HepG2 (cell line): ENCODE results near the gene TMEM229B. TPM values are rescaled to one million over a fixed set of nuclear protein-coding genes. Genes with fewer than 3 reads are reported as not detected.

Experiments
- ATAC-seq: fragments of 200-7000 bp; cut with Tn5 transposase; 3 replicates; pipeline ENCODE4 v1.9.1; 2020; ENCODE audit warnings: mild to moderate bottlenecking, moderate library complexity
- BruUV-seq: library from RNA; stranded (reverse); fragments of 400-500 nt; replicated peaks from 2 replicates; lab custom pipeline; 2021; lab: Mats Ljungman, UMichigan
- CTCF ChIA-PET: fragments of 300-600 bp; formaldehyde crosslinking; extraction: SDS; loops from one replicate; lab custom pipeline; 2021; ENCODE audit warnings: low total read pairs, inconsistent platforms, low intra/inter-chr PET ratio; lab: Yijun Ruan, JAX
- POLR2A ChIA-PET: fragments of 350-600 bp; sonication (Branson Sonifier 250); formaldehyde crosslinking; loops from one replicate; lab custom pipeline; 2020; ENCODE audit warnings: antibody characterized with exemption, inconsistent platforms; lab: Yijun Ruan, JAX
- DNase-seq: peaks from one replicate; pipeline ENCODE4 v3.0.0-alpha.2; 2015; ENCODE audit warnings: low spot score
- FAIRE-seq: peaks from 3 replicates; lab custom pipeline; 2011; peaks lifted over from hg19 to GRCh38; lab: Jason Lieb, UNC
- H2AFZ ChIP-seq: one replicate; pipeline ENCODE4 v1.6.1; 2011; ENCODE audit warnings: low read length, inconsistent platforms
- H3K27ac ChIP-seq: fragments of 300-600 bp; 3 replicates; pipeline ENCODE4 v1.8.0; 2011; ENCODE audit warnings: mixed run types, mild to moderate bottlenecking, mixed read lengths, low read length, inconsistent platforms; ENCODE audit not compliant: insufficient read depth; ENCODE audit errors: extremely low read length
- H3K27me3 ChIP-seq, 2 experiments: fragments of 200-600 bp in 1 of 2; 2 replicates in 1 of 2; 3 replicates in 1 of 2; pipeline versions ENCODE4 v1.6.0 to v1.8.0; 2011; ENCODE audit warnings: low read length in 2 of 2, mild to moderate bottlenecking in 2 of 2, moderate library complexity in 2 of 2, inconsistent platforms in 1 of 2; ENCODE audit not compliant: insufficient read depth in 2 of 2, control insufficient read depth in 1 of 2
- H3K36me3 ChIP-seq, 2 experiments: fragments of 200-600 bp in 1 of 2; replicated peaks in 1 of 2; 2 replicates in 1 of 2; 3 replicates in 1 of 2; pipeline versions ENCODE4 v1.5.1 to v1.8.0; 2011; ENCODE audit warnings: low read length in 2 of 2, inconsistent platforms in 1 of 2; ENCODE audit not compliant: insufficient read depth in 2 of 2, control insufficient read depth in 1 of 2
- H3K4me1 ChIP-seq: 2 replicates; pipeline ENCODE4 v1.5.1; 2012; ENCODE audit warnings: low read length, inconsistent platforms; ENCODE audit not compliant: insufficient read depth
- H3K4me2 ChIP-seq: 2 replicates; pipeline ENCODE4 v1.6.0; 2011; ENCODE audit warnings: low read depth, low read length, inconsistent platforms
- H3K4me3 ChIP-seq, 3 experiments: fragments of 200-600 bp in 1 of 3; sonication (generic), shearing (Covaris generic) in 1 of 3; replicated peaks in 1 of 3; 2 replicates each; pipeline ENCODE4 v1.5.1; 2011 to 2016; ENCODE audit warnings: low read length in 3 of 3, inconsistent platforms in 2 of 3, low read depth in 2 of 3, mild to moderate bottlenecking in 2 of 3, control low read depth in 1 of 3, mixed read lengths in 1 of 3; ENCODE audit not compliant: insufficient read depth in 1 of 3
- H3K79me2 ChIP-seq: one replicate; pipeline ENCODE4 v1.6.1; 2011; ENCODE audit warnings: low read length, inconsistent platforms; ENCODE audit not compliant: insufficient read depth
- H3K9ac ChIP-seq: 2 replicates; pipeline ENCODE4 v1.6.0; 2011; ENCODE audit warnings: mild to moderate bottlenecking, low read depth, low read length, inconsistent platforms; ENCODE audit not compliant: insufficient read depth
- H3K9me3 ChIP-seq: 2 replicates; pipeline ENCODE4 v1.5.1; 2012; ENCODE audit warnings: mild to moderate bottlenecking, low read length
- H4K20me1 ChIP-seq: 2 replicates; pipeline ENCODE4 v1.6.0; 2011; ENCODE audit warnings: inconsistent platforms, mild to moderate bottlenecking, low read length, moderate library complexity; ENCODE audit not compliant: insufficient read depth
- BRCA1 ChIP-seq: sonication (generic); formaldehyde crosslinking; IDR thresholded peaks from 2 replicates; pipeline ENCODE4 v1.4.0; 2020; ENCODE audit warnings: missing genetic modification reagents
- GABPA ChIP-seq, 2 experiments: IDR thresholded peaks; 2 replicates each; pipeline ENCODE4 v1.6.1; 2011 to 2016; ENCODE audit warnings: low read depth in 2 of 2, low read length in 1 of 2, missing biosample characterization in 1 of 2, missing genetic modification characterization in 1 of 2
- HNRNPL ChIP-seq: fragments of 200-400 bp; formaldehyde crosslinking; IDR thresholded peaks from 2 replicates; pipeline ENCODE4 v1.6.1; 2017; ENCODE audit warnings: mild to moderate bottlenecking, low read depth, low read length
- RAD21 ChIP-seq: fragments of 450-650 bp; formaldehyde crosslinking; IDR thresholded peaks from 2 replicates; pipeline ENCODE4 v1.5.0; 2020; ENCODE audit warnings: mild to moderate bottlenecking
- SAP130 ChIP-seq: IDR thresholded peaks from 2 replicates; pipeline ENCODE4 v1.6.1; 2016; ENCODE audit warnings: low read depth
- SMAD9 ChIP-seq: sonication (generic); formaldehyde crosslinking; IDR thresholded peaks from 2 replicates; pipeline ENCODE4 v1.5.1; 2020; ENCODE audit warnings: mild to moderate bottlenecking, missing genetic modification reagents
- TEAD3 ChIP-seq: optimal IDR thresholded peaks from 2 replicates; pipeline ENCODE3; 2016; ENCODE audit warnings: borderline replicate concordance
- ZNF10 ChIP-seq: sonication (generic); formaldehyde crosslinking; IDR thresholded peaks from 2 replicates; pipeline ENCODE4 v1.4.0; 2020; ENCODE audit warnings: mild to moderate bottlenecking, low read depth, missing genetic modification reagents, borderline replicate concordance
- WGBS: methylation state at CpG from one replicate; pipeline ENCODE4 v1.1.6; 2017; ENCODE audit warnings: low lambda C conversion rate; 5-methylcytosine and 5-hydroxymethylcytosine counted together
- in situ Hi-C: cut with HindIII; loops from 2 replicates; pipeline ENCODE4 v1.10.0; 2017; ENCODE audit warnings: low pct_unique_long_range_greater_than_20kb; ENCODE audit not compliant: extremely low pct_ligation_motif_present
- intact Hi-C: fragments of 100-400 bp; cut with micrococcal nuclease; formaldehyde crosslinking; loops from one replicate; pipeline ENCODE4 v1.10.0; 2022; ENCODE audit not compliant: unreplicated experiment
- polyA plus RNA-seq, 8 experiments: library from polyadenylated mRNA; depleted of rRNA in 3 of 8; stranded (reverse) in 7 of 8; unstranded in 1 of 8; fragments of >200 nt; fragmentation: Illumina TruSeq in 4 of 8; extraction: Trizol in 4 of 8; gene quantifications; 2 replicates each; pipeline versions ENCODE4 v1.2.1 to v1.2.3, GENCODE V29; 2011 to 2016; ENCODE audit warnings: low read depth in 4 of 8, missing spikeins in 1 of 8, mixed read lengths in 1 of 8; ENCODE audit not compliant: insufficient read depth in 1 of 8
- total RNA-seq, 5 experiments: library from RNA; depleted of rRNA; stranded (reverse); fragments of >200 nt; fragmentation: Illumina TruSeq; extraction: Trizol; gene quantifications; 2 replicates each; pipeline ENCODE4 v1.2.3, GENCODE V29; 2016; ENCODE audit warnings: low read depth in 1 of 5
- TF ChIP-seq, protein P1 (sequence below): sonication (generic); formaldehyde crosslinking; IDR thresholded peaks from 2 replicates; pipeline ENCODE4 v1.5.1; 2020; ENCODE audit warnings: mild to moderate bottlenecking, missing genetic modification reagents, moderate library complexity
- TF ChIP-seq, protein P2 (sequence below): sonication (generic); formaldehyde crosslinking; IDR thresholded peaks from 2 replicates; pipeline ENCODE4 v1.4.0; 2020; ENCODE audit warnings: missing genetic modification reagents
- TF ChIP-seq, protein P3 (sequence below): sonication (generic); formaldehyde crosslinking; IDR thresholded peaks from 2 replicates; pipeline ENCODE4 v1.4.0; 2020; ENCODE audit warnings: missing genetic modification reagents, mild to moderate bottlenecking, borderline replicate concordance
- TF ChIP-seq, protein P4 (sequence below): sonication (generic); formaldehyde crosslinking; conservative IDR thresholded peaks from 2 replicates; pipeline ENCODE4 v1.4.0; 2020; ENCODE audit warnings: missing genetic modification reagents
- TF ChIP-seq, protein P5 (sequence below): sonication (generic); formaldehyde crosslinking; IDR thresholded peaks from 2 replicates; pipeline ENCODE4 v1.4.0; 2020; ENCODE audit warnings: missing genetic modification reagents

The TMEM229B gene
- total and polyA plus RNA-seq, 2 of the 13 experiments (the other 11 are each of a cell fraction or from before 2014, with no cell fraction given) = 0.69 to 1.1 TPM

DNA sequence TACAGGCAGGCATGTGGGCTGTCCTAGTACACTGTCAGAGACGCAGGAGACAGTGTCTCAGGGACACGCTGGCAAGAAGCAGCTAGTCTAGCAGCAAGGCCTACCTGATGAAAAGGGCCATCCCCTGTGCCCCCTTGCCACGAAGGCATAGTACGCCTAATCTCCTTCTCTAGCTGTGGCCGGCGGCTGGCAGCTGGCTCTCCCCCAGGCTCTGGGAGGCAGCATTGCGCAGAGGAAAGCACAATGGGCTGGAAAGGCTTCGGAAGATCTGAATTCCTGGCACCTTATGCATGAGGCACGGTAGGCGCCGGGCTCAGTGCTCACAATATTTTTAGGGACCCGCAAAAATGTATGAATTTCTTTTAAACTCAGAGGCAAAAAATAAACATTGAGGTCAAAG, 28.6 kb upstream of the TMEM229B start:
- CTCF ChIA-PET = interaction anchor here (0.6 to 1.2 kb wide), 2 partner anchors 53 to 54 kb away, joined by 3 to 5 read pairs; no protein-coding TSS in a partner anchor
- Histone ChIP-seq H3K9me3 (no peaks in the 10 kb centered on the region), H3K9ac (no peak overlapping the region)
- TF ChIP-seq BRCA1 (CRISPR knock-in tag) = no peak
- TF ChIP-seq, protein P1, sequence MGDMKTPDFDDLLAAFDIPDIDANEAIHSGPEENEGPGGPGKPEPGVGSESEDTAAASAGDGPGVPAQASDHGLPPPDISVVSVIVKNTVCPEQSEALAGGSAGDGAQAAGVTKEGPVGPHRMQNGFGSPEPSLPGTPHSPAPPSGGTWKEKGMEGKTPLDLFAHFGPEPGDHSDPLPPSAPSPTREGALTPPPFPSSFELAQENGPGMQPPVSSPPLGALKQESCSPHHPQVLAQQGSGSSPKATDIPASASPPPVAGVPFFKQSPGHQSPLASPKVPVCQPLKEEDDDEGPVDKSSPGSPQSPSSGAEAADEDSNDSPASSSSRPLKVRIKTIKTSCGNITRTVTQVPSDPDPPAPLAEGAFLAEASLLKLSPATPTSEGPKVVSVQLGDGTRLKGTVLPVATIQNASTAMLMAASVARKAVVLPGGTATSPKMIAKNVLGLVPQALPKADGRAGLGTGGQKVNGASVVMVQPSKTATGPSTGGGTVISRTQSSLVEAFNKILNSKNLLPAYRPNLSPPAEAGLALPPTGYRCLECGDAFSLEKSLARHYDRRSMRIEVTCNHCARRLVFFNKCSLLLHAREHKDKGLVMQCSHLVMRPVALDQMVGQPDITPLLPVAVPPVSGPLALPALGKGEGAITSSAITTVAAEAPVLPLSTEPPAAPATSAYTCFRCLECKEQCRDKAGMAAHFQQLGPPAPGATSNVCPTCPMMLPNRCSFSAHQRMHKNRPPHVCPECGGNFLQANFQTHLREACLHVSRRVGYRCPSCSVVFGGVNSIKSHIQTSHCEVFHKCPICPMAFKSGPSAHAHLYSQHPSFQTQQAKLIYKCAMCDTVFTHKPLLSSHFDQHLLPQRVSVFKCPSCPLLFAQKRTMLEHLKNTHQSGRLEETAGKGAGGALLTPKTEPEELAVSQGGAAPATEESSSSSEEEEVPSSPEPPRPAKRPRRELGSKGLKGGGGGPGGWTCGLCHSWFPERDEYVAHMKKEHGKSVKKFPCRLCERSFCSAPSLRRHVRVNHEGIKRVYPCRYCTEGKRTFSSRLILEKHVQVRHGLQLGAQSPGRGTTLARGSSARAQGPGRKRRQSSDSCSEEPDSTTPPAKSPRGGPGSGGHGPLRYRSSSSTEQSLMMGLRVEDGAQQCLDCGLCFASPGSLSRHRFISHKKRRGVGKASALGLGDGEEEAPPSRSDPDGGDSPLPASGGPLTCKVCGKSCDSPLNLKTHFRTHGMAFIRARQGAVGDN (CRISPR knock-in tag) = peak; percentile 19; the same call in 1 of the 2 replicates
- no peak for TF ChIP-seq ZNF10 (CRISPR knock-in tag)
- TF ChIP-seq, protein P2, sequence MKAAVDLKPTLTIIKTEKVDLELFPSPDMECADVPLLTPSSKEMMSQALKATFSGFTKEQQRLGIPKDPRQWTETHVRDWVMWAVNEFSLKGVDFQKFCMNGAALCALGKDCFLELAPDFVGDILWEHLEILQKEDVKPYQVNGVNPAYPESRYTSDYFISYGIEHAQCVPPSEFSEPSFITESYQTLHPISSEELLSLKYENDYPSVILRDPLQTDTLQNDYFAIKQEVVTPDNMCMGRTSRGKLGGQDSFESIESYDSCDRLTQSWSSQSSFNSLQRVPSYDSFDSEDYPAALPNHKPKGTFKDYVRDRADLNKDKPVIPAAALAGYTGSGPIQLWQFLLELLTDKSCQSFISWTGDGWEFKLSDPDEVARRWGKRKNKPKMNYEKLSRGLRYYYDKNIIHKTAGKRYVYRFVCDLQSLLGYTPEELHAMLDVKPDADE (CRISPR knock-in tag) = no peak
- peak; percentile 11; the same call in 1 of the 2 replicates for TF ChIP-seq SAP130 (CRISPR knock-in tag)
- TF ChIP-seq GABPA (IDR thresholded peaks at IDR 0.05; ENCODE audit: low read depth, low read length) = no peak
- TF ChIP-seq GABPA (CRISPR knock-in tag; IDR thresholded peaks at IDR 0.05; ENCODE audit: low read depth) = no peak
- TF ChIP-seq, protein P3, sequence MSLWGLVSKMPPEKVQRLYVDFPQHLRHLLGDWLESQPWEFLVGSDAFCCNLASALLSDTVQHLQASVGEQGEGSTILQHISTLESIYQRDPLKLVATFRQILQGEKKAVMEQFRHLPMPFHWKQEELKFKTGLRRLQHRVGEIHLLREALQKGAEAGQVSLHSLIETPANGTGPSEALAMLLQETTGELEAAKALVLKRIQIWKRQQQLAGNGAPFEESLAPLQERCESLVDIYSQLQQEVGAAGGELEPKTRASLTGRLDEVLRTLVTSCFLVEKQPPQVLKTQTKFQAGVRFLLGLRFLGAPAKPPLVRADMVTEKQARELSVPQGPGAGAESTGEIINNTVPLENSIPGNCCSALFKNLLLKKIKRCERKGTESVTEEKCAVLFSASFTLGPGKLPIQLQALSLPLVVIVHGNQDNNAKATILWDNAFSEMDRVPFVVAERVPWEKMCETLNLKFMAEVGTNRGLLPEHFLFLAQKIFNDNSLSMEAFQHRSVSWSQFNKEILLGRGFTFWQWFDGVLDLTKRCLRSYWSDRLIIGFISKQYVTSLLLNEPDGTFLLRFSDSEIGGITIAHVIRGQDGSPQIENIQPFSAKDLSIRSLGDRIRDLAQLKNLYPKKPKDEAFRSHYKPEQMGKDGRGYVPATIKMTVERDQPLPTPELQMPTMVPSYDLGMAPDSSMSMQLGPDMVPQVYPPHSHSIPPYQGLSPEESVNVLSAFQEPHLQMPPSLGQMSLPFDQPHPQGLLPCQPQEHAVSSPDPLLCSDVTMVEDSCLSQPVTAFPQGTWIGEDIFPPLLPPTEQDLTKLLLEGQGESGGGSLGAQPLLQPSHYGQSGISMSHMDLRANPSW (CRISPR knock-in tag) = no peak
- TF ChIP-seq, protein P4, sequence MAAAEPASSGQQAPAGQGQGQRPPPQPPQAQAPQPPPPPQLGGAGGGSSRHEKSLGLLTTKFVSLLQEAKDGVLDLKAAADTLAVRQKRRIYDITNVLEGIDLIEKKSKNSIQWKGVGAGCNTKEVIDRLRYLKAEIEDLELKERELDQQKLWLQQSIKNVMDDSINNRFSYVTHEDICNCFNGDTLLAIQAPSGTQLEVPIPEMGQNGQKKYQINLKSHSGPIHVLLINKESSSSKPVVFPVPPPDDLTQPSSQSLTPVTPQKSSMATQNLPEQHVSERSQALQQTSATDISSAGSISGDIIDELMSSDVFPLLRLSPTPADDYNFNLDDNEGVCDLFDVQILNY = no peak
- TF ChIP-seq RAD21 = 0 out of 2 replicates have a peak, but pooled peaks have one; percentile 13
- no peak for TF ChIP-seq HNRNPL
- TF ChIP-seq SMAD9 = no peak
- TF ChIP-seq, protein P5, sequence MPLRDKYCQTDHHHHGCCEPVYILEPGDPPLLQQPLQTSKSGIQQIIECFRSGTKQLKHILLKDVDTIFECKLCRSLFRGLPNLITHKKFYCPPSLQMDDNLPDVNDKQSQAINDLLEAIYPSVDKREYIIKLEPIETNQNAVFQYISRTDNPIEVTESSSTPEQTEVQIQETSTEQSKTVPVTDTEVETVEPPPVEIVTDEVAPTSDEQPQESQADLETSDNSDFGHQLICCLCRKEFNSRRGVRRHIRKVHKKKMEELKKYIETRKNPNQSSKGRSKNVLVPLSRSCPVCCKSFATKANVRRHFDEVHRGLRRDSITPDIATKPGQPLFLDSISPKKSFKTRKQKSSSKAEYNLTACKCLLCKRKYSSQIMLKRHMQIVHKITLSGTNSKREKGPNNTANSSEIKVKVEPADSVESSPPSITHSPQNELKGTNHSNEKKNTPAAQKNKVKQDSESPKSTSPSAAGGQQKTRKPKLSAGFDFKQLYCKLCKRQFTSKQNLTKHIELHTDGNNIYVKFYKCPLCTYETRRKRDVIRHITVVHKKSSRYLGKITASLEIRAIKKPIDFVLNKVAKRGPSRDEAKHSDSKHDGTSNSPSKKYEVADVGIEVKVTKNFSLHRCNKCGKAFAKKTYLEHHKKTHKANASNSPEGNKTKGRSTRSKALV = 0 out of 2 replicates have a peak, but pooled peaks have one; percentile 25
- peak; percentile 8 for TF ChIP-seq TEAD3 (CRISPR knock-in tag)

More for the DNA sequence above, 28.6 kb upstream of the TMEM229B start:
- Histone ChIP-seq H2AFZ (no peak overlapping the region), H3K27me3 (peaks cover 6 to 65% of the 10 kb centered on the region in 2 experiments), H3K27ac (no peak overlapping the region), H4K20me1 (no peaks in the 10 kb centered on the region), H3K4me2 (0 out of 2 replicates have a peak overlapping the region, but pooled peaks have one; percentile 3), H3K36me3 (no peaks in the 10 kb centered on the region), H3K4me3 (no peak overlapping the region), H3K79me2 (no peaks in the 10 kb centered on the region), H3K4me1 (peaks cover 29% of the 10 kb centered on the region)
- in situ Hi-C loops (no loop called here), intact Hi-C loops (no loop called here)
- FAIRE-seq = no peak
- peak; percentile 32 for ATAC-seq
- 7% methylated on average over 10 of the region's 12 CpGs for WGBS
- DNase-seq = no peak
- POLR2A ChIA-PET = no interaction called here
- no TSS peak for BruUV-seq
